Cortex of kidney (tissue), 1 donor: Measurements from ENCODE around the gene LYZ.
"Not testable (repeated sequence)": the region's sequence is repeated elsewhere in the genome, so short reads cannot be mapped to it uniquely, and the experiment has no call there.

ENCODE experiments used
- DNase-seq: peaks from one replicate; lab custom pipeline; 2025; lab: John Stamatoyannopoulos, UW

Gene LYZ

DNA sequence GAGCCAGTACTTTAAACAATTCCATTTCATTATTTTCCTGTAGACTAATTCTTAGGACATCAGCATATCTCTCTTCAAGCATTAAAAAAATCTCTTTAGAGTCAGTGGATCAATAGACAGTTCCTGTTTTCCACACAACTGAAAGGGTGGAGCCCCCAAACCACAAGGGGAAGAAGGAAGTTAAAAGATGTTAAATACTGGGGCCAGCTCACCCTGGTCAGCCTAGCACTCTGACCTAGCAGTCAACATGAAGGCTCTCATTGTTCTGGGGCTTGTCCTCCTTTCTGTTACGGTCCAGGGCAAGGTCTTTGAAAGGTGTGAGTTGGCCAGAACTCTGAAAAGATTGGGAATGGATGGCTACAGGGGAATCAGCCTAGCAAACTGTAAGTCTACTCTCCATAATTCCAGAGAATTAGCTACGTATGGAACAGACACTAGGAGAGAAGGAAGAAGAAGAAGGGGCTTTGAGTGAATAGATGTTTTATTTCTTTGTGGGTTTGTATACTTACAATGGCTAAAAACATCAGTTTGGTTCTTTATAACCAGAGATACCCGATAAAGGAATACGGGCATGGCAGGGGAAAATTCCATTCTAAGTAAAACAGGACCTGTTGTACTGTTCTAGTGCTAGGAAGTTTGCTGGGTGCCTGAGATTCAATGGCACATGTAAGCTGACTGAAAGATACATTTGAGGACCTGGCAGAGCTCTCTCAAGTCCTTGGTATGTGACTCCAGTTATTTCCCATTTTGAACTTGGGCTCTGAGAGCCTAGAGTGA is at the start of gene LYZ:
LYZ (plus strand) TSS at position 220 of the 777 bp plus-strand sequence; CDS start at position 248, 28 bp downstream.
- DNase-seq, result no peak

DNA sequence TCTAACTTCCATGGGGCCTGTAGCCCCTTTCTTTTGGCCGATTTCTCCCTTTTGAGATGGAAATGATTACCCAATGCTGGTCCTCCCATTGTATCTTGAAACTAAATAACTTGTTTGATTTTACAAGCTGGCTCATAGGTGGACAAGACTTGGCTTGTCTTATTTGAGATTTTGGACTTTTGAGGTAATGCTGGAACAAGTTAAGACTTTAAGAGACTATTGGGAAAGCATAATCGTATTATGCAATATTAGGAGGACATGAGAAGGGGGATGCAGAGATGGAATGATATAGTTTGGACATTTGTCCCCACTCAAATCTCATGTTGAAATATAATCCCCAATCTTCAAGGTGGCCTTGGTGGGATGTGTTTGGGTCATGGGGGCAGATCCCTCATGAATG is 49.2 kb upstream of the LYZ start:
- DNase-seq, result no peak

DNA sequence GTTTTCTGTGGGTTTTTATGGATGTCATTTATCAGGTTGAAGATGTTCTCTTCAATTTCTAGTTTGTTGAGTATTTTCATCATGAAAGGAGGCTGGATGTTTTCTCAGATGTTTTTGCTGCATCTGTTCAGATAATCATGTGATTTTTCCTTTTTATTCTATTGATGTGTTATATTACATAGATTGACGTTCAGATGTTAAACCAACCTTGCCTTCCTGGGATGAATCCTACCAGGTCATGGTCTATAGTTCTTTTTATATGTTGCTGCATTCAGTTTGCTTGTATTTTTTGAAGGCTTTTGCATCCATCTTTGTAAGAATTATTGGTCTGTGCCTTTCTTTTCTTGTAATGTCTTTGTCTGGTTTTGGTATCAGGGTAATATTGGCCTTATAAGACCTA is 43.9 kb upstream of the LYZ start:
- DNase-seq, result no peak

DNA sequence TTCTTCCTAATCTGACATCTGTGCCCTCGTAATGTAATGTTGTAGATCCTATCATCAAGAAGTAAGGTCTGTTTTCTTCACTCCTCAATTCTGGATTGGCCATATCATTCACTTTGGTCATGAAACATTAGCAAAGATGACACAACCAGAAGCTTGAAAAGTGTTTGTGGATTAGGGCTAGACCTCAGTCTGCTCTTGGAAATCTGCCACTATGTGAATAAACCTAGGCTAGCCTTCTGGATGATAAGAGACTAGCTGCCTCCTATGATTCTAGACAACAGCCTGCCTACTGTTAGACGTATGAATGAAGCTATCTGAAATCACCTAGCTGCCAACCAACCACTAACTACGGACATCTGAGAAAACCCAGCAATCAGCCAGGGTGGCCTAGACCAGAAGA is 38.7 kb upstream of the LYZ start:
- no peak for DNase-seq

DNA sequence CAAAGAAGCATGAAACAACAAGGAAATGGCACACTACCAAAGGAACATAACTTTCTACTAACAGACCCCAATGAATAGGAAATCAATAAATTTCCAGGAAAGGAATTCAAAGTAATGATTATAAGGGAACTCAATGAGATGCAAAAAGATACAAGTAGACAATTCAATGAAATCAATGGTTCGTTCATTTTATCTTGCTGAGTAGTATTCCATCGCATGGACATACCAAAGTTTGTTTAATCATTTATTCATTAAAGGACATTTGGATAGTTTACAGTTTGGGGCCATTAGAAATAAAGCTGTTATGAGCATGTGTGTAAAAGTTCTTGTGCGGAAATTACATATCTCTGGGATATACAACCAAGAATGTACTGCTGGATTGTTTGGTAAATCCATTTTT is 35.0 kb upstream of the LYZ start:
- no peak for DNase-seq

DNA sequence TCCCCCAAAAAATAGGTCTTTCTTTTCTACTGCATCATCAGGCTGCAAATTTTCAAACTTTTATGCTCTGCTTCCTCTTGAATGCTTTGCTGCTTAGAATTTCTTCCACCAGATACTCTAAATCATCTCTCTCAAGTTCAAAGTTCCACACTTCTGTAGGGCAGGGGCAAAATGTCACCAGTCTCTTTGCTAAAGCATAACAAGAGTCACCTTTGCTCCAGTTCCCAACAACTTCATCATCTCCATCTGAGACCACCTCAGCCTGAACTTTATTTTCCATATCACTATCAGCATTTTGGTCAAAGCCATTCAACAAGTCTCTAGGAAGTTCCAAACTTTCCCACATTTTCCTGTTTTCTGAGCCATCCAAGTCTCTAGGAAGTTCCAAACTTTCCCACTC is 31.4 kb upstream of the LYZ start:
- not testable (repeated sequence) for DNase-seq

DNA sequence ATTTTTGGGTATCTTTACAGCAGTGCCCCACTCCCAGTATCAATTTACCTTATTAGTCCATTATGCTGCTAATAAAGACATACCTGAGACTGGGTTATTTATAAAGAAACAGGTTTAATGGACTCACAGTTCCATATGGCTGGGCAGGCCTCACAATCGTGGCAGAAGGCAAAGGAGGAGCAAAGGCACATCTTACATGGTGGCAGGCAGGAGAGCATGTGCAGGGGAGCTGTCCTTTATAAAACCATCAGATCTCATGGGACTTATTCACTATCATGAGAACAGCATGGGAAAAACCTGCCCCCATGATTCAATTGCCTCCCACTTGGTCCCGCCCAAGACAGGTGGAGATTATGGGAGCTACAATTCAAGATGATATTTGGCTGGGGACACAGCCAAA is 30.9 kb upstream of the LYZ start:
- not testable (repeated sequence) for DNase-seq

DNA sequence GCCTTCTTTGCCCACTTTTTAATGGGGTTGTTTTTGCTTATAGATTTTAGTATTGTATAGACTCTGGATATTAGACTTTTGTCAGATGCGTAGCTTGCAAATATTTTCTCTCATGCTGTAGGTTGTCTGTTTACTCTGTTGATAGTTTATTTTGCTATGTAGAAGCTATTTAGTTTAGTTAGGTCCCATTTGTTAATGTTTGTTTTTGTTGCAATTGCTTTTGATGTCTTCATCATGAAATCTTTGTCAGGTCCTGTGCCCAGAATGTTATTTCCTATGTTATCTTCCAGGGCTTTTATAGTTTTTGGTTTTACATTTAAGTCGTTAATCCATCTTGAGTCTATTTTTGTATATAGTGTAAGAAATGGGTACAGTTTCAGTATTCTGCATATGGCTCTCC is 30.0 kb upstream of the LYZ start:
- no peak for DNase-seq

DNA sequence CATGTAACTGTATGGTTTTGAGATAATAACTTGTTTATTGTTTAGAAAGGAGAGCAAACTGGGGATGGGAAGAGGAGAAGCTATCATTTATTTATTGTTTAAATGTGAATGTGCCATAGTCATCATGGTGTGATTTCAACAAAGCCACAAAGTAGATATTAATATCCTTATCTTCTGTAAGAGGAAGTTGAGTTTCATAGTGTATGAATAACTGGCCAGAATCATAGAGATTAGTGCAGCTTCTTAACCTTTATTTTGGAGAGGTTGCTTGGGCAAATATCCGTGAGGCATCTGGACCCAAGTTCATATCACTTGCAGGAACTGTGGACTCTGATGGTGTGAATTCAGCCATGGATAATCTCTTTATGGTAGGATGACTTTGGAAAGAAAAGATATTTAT is 26.8 kb upstream of the LYZ start:
- no peak for DNase-seq

DNA sequence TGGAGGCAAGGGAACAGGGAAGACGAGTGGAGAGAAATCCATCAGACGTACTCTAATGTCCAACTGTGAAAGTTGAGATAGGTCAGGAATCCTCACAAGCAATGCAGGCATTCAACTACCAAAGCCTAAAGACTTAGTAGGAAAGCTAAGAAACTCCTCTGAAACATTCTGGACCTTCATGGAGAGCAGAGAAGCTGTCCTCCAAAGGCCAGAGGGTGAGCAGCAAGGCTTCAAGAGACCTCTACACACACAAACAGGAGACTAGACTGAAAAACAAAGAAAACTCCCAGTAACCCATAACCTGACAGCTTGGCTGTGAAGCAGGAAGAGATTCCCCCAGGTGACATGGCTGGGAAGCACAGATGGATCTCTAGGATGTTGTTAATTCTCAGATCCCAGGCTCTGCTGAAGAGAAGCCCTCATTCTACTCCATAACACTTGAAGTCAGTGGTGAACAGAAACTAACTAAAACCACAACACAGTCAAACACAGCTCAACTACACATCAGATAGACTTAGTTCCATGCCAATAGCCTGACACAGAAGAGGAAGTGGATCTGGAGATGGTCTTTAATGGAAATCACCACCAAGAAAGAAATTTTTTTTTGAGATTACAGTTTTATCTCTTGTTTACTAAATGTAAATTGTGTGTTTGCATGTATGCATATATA is 23.2 kb upstream of the LYZ start:
- no peak for DNase-seq

DNA sequence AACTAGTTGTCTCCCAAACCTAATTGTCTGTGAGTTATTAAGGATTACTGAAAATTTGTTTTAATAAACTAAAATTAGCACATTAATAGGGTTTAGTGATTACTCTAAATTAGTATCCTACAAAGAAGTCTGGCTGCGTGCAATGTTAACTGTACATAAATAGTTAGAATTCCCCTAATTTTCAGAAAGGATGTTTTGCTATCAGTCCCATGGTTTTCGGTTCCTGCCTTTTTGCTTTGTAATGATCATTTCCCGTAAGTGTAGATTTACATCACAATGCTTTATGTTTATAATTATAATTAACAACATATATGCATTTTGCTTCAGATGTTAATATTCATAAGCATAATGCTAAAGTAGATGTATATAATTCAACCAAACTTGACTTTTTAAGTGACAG is 19.8 kb upstream of the LYZ start:
- DNase-seq, result no peak

DNA sequence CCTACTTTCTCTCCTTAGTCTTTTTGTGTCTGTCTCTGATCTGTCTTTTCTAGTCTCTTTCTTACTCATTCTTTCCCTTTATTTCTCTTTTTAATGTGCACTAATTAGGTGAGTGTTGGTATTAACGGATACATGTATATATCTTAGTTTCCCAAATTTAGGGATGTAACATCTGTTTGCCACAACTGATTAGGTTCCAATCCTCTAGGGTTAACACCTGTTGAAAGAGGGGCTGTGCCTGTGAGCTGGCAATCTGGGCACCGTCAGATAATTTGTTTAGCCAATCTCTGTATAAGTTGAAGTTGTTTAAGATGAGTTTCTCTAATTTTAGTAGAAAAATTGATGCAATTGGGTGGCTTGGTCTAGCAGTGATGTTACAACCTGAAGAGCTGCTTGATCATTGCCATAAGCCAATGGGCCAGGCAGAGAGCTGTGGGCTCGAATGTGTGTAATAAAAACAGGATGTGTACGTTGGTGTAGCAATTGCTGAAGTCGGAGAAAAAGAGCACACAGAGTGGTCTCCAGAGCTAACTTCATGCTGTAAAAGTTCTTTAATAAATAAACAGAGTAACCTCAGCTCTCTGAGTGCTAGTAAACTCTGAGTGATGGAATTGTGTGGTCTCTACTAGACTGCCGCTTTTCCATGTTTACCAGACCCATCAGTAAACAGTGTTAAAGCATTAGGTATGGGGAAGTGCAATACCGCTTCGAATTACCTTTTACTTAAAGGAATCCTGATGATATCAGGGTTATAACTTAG is 18.3 kb upstream of the LYZ start:
- DNase-seq, result no peak

DNA sequence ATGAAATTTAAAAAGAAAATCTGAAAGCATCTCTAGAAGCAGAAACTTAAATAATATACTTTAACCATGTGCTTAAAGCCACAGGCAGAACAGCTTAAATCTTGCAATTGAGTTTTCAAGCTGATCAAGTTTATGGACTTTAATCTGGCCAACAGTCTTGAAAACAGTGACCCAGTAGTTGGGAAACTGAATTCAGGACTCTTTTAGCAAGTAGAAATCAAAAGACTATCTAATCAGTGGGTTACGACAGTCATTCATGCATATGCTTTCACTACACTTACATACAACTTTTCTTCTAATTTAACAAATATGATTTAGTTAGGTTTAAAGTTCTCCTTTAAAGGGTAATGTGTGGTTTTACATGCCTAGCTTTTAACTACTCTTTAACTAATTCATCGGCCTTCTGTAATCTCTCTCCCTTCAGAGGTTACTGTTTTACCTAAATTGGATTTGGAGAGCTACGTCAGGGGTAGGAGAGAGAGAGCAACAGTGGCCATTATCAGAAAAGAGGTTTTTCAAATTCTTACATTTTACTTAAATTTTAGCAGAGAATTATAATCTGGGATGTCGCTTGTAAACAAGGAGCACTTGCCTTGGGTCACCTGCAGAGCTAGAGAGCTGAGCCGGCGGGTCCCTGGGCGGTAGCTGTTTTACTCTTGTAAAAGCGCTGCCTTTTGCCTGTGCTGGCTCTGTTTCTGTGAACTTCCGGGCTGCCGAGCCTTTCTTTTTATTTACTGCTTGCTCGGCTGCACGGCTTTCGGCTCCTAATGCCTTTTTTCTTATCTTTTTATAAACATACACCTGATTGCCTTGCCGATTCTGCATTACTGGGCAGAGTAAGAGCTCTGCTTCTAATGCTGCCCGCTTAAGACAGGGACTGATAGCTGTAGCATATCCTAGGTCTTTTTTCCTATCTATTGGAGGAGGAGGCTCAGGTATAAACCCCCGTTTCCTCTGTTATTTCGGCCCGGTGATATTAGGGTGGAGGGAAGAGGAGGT is 17.4 kb upstream of the LYZ start:
- DNase-seq, result no peak

DNA sequence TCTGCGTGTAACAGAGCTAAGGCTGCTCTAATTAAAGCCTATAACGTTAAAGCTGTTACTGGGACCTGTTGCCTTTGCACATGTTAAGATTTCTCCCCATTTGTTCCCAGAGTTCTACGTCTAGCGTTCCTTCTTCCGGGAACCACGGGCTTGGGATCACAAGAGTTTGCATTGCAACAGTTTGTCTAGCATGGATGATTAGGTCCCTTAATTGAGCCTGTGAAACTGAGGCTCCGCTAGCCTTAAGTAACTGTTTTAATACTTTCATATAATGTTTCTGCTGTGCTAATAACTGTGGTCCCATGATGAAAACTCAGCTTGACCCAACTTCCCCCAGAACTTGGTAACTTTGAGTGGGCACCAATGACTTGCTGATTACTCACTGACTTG is 16.7 kb upstream of the LYZ start:
- no peak for DNase-seq

DNA sequence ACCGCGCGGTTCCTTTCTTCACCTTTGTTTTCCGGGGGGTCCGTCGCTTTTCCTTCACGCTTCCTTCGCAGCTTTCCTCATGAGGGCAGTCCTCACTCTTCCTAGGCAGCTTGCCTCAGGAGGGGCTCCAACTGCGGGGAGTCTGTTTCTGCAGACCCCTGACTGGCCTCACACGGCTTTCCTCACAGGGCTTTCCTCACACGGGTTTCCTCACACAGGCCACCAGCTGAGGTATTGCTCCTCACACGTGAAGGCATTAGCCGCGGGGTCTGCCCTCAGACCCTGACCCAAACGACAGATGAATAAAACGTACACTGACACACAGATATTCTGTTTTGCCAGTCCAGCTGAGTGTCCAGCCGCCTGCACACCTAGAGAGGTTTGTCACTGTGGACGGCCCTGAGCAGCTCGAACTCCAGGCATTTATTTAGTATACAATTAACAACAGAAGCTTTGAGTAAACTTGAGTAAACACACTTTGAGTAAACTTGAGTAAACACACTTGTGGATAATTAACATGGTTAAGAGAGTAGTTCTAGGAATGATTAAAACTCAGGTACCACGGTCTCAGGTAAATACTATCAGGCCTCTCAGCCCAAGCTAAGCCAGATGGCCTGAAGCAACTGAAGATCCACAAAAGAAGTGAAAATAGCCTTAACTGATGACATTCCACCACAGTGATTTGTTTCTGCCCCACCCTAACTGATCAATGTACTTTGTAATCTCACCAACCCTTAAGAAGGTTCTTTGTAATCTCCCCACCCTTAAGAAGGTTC is 16.1 kb upstream of the LYZ start:
- DNase-seq, result no peak

DNA sequence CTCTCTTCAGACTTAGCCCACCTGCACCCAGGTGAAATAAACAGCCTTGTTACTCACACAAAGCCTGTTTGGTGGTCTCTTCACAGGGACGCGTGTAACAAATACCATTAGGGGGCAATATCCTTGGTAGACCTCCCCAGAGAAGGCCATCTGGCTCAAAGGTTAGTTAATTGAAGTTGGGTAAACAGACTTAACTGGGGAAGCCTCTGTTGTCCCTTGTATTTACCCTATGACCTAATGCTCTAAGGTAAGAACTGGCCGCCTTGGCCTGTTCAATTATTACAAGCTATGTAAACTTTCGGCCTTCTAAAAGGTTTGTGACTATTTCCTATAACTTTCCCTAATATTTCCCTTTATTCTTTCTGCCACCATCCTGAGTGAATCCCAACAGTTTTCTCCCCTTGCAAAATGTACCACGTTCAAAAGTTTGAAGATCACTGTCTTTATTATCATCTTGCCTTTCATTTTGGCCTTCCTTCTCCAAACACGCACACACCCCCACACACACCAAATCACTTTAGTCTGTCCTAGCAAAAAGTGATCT is 15.3 kb upstream of the LYZ start:
- no peak for DNase-seq

DNA sequence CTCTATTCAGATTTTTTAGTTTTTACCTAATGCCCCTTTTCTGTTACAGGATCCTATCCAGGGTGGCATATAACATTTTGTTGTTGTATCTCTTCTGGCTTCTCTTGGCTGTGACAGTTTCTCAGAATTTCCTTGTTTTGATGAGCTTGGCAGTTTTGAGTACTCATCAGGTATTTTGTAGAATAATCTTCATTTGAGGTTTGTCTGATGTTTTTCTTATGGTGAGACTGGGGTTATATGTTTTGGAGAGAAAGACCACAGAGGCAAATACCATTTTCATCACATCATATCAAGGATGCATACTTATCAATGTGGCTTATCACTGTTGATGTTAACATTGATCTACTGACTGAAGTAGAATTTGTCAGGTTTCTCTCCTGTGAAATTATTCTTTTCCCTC is 14.0 kb upstream of the LYZ start:
- DNase-seq, result no peak

DNA sequence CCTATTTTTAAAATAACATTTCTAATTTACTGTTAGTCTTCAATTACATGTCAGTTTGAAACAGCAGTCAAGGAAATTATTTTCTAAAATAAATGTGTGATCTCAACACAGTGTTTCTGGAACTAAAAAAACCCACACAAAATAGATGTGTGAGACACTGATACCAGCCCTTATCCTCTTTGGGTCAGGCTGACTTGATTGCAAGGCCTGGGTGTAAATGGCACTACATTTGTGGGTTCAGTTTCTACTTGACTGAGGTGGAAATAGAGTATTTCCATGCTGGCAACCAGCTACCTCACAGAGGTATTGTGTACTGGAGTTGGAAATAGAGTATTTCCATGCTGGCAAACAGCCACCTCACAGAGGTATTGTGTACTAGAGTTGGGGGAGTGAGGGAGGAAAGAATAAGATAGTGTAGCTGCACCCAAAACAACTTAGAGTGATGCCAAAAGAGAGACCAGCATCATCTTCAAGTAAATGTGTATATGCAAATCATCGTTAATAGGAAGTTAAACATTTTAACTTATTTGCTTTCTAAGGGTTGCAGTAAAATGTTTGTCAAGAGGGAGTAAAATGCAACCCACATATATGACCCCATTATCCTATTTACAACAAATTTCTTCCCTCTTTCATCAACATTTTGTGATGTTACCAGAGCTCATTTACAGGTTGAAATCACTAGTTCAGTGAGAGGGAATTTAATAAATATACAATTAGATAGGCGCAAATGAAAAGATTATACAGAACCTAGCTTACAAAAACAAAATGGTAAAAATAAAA is 10.7 kb upstream of the LYZ start:
- DNase-seq, result no peak

DNA sequence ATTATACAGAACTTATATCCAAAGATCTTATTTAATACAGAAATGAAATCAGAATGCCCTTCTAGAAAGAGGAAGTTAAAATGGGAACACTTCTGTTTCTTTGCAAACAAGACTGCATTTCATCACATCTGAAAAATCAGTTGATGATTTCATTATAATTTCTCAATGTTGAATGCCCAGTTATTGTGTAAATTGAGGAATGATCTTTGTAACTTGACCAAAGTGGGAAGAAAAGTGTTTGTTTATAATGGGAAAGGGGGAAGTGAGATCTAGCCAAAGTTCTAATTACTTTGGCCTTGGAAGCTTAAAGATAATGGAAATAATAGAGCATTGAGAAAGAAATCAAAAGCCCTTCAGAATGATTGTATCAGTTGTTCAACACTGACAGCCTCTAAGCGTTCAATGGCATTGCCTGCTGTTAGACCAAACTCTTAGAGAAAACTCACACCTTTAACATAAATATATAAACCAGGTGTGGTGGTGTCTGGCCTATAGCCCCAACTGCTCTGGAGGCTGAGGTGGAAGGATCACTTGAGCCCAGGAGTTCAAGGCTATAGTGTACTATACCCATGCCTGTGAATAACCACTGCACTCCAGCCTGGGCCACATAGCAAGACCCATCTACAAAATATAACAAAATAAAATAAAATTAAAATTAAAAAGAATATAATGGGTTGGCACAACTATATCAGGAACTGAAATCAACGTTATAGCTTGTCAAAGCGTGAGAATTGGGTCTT is 9.9 kb upstream of the LYZ start:
- DNase-seq, result no peak
